PC-3 (cell line): ENCODE results near the gene LMO2. TPM values are rescaled to one million over a fixed set of nuclear protein-coding genes. Genes with fewer than 3 reads are reported as not detected.

Source experiments
- ATAC-seq: fragments of 200-7000 bp; cut with Tn5 transposase; 2 replicates; pipeline ENCODE4 v1.9.1; 2020; ENCODE audit warnings: mild to moderate bottlenecking, moderate library complexity
- BruUV-seq: library from RNA; stranded (reverse); fragments of 400-500 nt; replicated peaks from 2 replicates; lab custom pipeline; 2021; lab: Mats Ljungman, UMichigan
- CTCF ChIA-PET: fragments of 300-600 bp; sonication (Branson Sonifier 250); formaldehyde crosslinking; loops from one replicate; lab custom pipeline; 2022; ENCODE audit warnings: antibody characterized with exemption; lab: Charles Lee
- POLR2A ChIA-PET: fragments of 300-600 bp; sonication (Branson Sonifier 250); formaldehyde crosslinking; loops from one replicate; lab custom pipeline; 2022; ENCODE audit warnings: antibody characterized with exemption; ENCODE audit not compliant: unreplicated experiment; lab: Charles Lee
- DNase-seq: peaks from one replicate; pipeline ENCODE4 v3.0.0-alpha.2; 2015
- H2AFZ ChIP-seq: fragments of 300-600 bp; sonication (generic); 2 replicates; pipeline ENCODE4 v1.6.0; 2016; ENCODE audit warnings: antibody characterized with exemption, low read length
- H3F3A ChIP-seq: fragments of 300-600 bp; sonication (generic); one replicate; pipeline ENCODE4 v1.6.0; 2017; ENCODE audit warnings: antibody characterized with exemption, low read length, control low read depth, mild to moderate bottlenecking; ENCODE audit not compliant: unreplicated experiment
- H3K27ac ChIP-seq: fragments of 300-600 bp; sonication (generic); 2 replicates; pipeline ENCODE4 v1.5.1; 2016; ENCODE audit warnings: mild to moderate bottlenecking, low read length
- H3K27me3 ChIP-seq: fragments of 300-600 bp; sonication (generic); 2 replicates; pipeline ENCODE4 v1.6.1; 2016; ENCODE audit warnings: low read length, mixed read lengths
- H3K36me3 ChIP-seq: fragments of 300-600 bp; sonication (generic); 2 replicates; pipeline ENCODE4 v1.6.1; 2016; ENCODE audit warnings: low read depth, mixed run types, low read length, mixed read lengths
- H3K4me1 ChIP-seq: fragments of 300-600 bp; sonication (generic); 2 replicates; pipeline ENCODE4 v1.5.1; 2016; ENCODE audit warnings: low read length; ENCODE audit not compliant: insufficient read depth
- H3K4me2 ChIP-seq: fragments of 300-600 bp; sonication (generic); 2 replicates; pipeline ENCODE4 v1.6.0; 2016; ENCODE audit warnings: low read length
- H3K4me3 ChIP-seq: fragments of 300-600 bp; sonication (generic); 2 replicates; pipeline ENCODE4 v1.5.1; 2016; ENCODE audit warnings: mild to moderate bottlenecking, low read length, mixed read lengths
- H3K79me2 ChIP-seq: fragments of 300-600 bp; sonication (generic); 2 replicates; pipeline ENCODE4 v1.6.1; 2017; ENCODE audit warnings: low read length, mixed read lengths
- H3K9ac ChIP-seq: fragments of 300-600 bp; sonication (generic); 2 replicates; pipeline ENCODE4 v1.6.0; 2016; ENCODE audit warnings: mild to moderate bottlenecking, low read length
- H3K9me2 ChIP-seq: fragments of 300-600 bp; sonication (generic); replicated peaks from 2 replicates; pipeline ENCODE4 v1.6.1; 2016; ENCODE audit warnings: mixed run types, low read length, mixed read lengths
- H3K9me3 ChIP-seq: fragments of 300-600 bp; sonication (generic); 2 replicates; pipeline ENCODE4 v1.6.1; 2016; ENCODE audit warnings: low read length, mixed read lengths
- H4K20me1 ChIP-seq: fragments of 300-600 bp; sonication (generic); 2 replicates; pipeline ENCODE4 v1.6.1; 2016; ENCODE audit warnings: low read length, mixed read lengths
- EZH2 ChIP-seq: fragments of 300-600 bp; sonication (generic); IDR thresholded peaks from one replicate; pipeline ENCODE4 v1.6.1; 2017; ENCODE audit warnings: antibody characterized with exemption, mild to moderate bottlenecking, low read length; ENCODE audit not compliant: unreplicated experiment
- EZH2phosphoT487 ChIP-seq: fragments of 300-600 bp; sonication (generic); IDR thresholded peaks from 2 replicates; pipeline ENCODE4 v1.6.1; 2018; ENCODE audit warnings: mild to moderate bottlenecking, antibody characterized with exemption, low read length, borderline replicate concordance
- intact Hi-C: fragments of 100-400 bp; cut with micrococcal nuclease; formaldehyde crosslinking; loops from 2 replicates; pipeline ENCODE4 v1.9.0; 2023
- total RNA-seq: library from RNA; depleted of rRNA; stranded (reverse); fragments of >200 nt; gene quantifications from 2 replicates; pipeline ENCODE4 v1.2.3, GENCODE V29; 2014
- TF ChIP-seq, protein P1 (sequence below): fragments of 300-600 bp; sonication (generic); conservative IDR thresholded peaks from 2 replicates; pipeline ENCODE4 v1.5.1; 2017; ENCODE audit warnings: antibody characterized with exemption, low read depth, mild to moderate bottlenecking, low read length

LMO2 gene
- total RNA-seq, 1 experiment from 2014 or later, result 0.51 TPM

DNA sequence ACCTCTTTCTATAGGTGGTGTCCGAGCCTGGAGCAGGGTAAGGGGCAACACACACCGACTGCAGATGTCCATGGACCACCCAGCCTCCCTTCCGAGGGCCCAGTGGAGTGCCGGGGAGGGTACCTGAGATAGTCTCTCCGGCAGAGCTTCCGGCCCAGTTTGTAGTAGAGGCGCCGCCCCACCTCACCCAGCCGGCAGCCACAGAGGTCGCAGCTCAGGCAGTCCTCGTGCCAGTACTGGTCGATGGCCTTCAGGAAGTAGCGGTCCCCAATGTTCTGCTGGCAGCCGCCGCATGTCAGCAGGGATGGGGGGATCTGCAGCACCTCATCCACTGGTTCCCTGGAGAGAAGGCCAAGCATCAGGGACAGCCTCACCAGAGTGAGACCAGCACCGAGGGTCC is 27.4 kb downstream of the LMO2 start:
- H3K27me3 ChIP-seq, result peaks cover 92% of the 10 kb centered on the region
- BruUV-seq, result no TSS peak

GRCh38 chr11:33863418-33864172 is 28.3 kb downstream of the LMO2 start:
- H3K4me3 ChIP-seq, result no peak overlapping the region
- peaks cover 86% of the 10 kb centered on the region for H3K27me3 ChIP-seq
- H3K79me2 ChIP-seq, result no peaks in the 10 kb centered on the region
- DNase-seq (no peak), ATAC-seq (peak; percentile 15; the same call in 1 of the 2 replicates)
- intact Hi-C loops, result no loop called here
- H3F3A ChIP-seq, result peaks cover 3% of the 10 kb centered on the region
- H3K27ac ChIP-seq, result no peak overlapping the region
- H3K36me3 ChIP-seq, result no peaks in the 10 kb centered on the region
- TF ChIP-seq EZH2phosphoT487 (no peak), EZH2 (no peak)
- TF ChIP-seq, protein P1, sequence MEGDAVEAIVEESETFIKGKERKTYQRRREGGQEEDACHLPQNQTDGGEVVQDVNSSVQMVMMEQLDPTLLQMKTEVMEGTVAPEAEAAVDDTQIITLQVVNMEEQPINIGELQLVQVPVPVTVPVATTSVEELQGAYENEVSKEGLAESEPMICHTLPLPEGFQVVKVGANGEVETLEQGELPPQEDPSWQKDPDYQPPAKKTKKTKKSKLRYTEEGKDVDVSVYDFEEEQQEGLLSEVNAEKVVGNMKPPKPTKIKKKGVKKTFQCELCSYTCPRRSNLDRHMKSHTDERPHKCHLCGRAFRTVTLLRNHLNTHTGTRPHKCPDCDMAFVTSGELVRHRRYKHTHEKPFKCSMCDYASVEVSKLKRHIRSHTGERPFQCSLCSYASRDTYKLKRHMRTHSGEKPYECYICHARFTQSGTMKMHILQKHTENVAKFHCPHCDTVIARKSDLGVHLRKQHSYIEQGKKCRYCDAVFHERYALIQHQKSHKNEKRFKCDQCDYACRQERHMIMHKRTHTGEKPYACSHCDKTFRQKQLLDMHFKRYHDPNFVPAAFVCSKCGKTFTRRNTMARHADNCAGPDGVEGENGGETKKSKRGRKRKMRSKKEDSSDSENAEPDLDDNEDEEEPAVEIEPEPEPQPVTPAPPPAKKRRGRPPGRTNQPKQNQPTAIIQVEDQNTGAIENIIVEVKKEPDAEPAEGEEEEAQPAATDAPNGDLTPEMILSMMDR, result no peak
- no peaks in the 10 kb centered on the region for H3K4me1 ChIP-seq
- no peak overlapping the region for H2AFZ ChIP-seq
- H3K4me2 ChIP-seq, result no peak overlapping the region
- ChIA-PET POLR2A (no interaction called here), CTCF (interaction anchor here (1.0 kb wide), 1 partner anchor 108 kb away, joined by 3 read pairs; no protein-coding TSS in a partner anchor)
- no peaks in the 10 kb centered on the region for H4K20me1 ChIP-seq
- no TSS peak for BruUV-seq
- no peaks in the 10 kb centered on the region for H3K9me3 ChIP-seq
- H3K9me2 ChIP-seq, result no peaks in the 10 kb centered on the region
- no peak overlapping the region for H3K9ac ChIP-seq

More for the DNA sequence above, 27.4 kb downstream of the LMO2 start:
- POLR2A ChIA-PET, result no interaction called here
- TF ChIP-seq, protein P1, result no peak
- TF ChIP-seq EZH2 (no peak), EZH2phosphoT487 (no peak)
- Histone ChIP-seq H3K4me1 (no peaks in the 10 kb centered on the region), H3K79me2 (no peaks in the 10 kb centered on the region), H3K27ac (no peak overlapping the region), H2AFZ (no peak overlapping the region), H3K36me3 (no peaks in the 10 kb centered on the region), H3K4me3 (no peak overlapping the region), H4K20me1 (no peaks in the 10 kb centered on the region), H3K9me3 (no peaks in the 10 kb centered on the region), H3K9me2 (no peaks in the 10 kb centered on the region), H3K9ac (no peak overlapping the region), H3F3A (peaks cover 3% of the 10 kb centered on the region), H3K4me2 (no peak overlapping the region)
- intact Hi-C loops, result no loop called here
- ATAC-seq (no peak), DNase-seq (no peak)
- CTCF ChIA-PET, result no interaction called here
